ENCODE measurements around the gene EZR. TPM values are rescaled to one million over a fixed set of nuclear protein-coding genes. Genes with fewer than 3 reads are reported as not detected.

Gene EZR
- total RNA-seq, 1 donor from 2014 or later: 254 TPM

GRCh38 chr6:158786645-158787304 is 32.4 kb downstream of the EZR start:
- peaks cover 31% of the 10 kb centered on the region for H3K4me1 Mint-ChIP-seq (ENCODE audit: low read depth, unreplicated experiment)
- peaks cover 11% of the 10 kb centered on the region for H3K4me1 ChIP-seq (ENCODE audit: insufficient read depth, low read length)
- peaks cover 32% of the 10 kb centered on the region for H4K20me1 ChIP-seq (ENCODE audit: insufficient read depth, low read length)
- H3K4me3 Mint-ChIP-seq (ENCODE audit: unreplicated experiment): no peak overlapping the region
- H3K27ac Mint-ChIP-seq (ENCODE audit: unreplicated experiment): no peak overlapping the region
- H3K9me3 ChIP-seq (ENCODE audit: insufficient read depth, low read depth, low read length): no peaks in the 10 kb centered on the region
- H3K9ac ChIP-seq (ENCODE audit: low read length): no peak overlapping the region
- no peak for DNase-seq (ENCODE audit: low read depth)
- H3K36me3 Mint-ChIP-seq (ENCODE audit: low read depth, unreplicated experiment): peaks cover 30% of the 10 kb centered on the region
- peaks cover 52% of the 10 kb centered on the region for H3K79me2 ChIP-seq (ENCODE audit: insufficient read depth, low read length)
- TF ChIP-seq, protein P1, sequence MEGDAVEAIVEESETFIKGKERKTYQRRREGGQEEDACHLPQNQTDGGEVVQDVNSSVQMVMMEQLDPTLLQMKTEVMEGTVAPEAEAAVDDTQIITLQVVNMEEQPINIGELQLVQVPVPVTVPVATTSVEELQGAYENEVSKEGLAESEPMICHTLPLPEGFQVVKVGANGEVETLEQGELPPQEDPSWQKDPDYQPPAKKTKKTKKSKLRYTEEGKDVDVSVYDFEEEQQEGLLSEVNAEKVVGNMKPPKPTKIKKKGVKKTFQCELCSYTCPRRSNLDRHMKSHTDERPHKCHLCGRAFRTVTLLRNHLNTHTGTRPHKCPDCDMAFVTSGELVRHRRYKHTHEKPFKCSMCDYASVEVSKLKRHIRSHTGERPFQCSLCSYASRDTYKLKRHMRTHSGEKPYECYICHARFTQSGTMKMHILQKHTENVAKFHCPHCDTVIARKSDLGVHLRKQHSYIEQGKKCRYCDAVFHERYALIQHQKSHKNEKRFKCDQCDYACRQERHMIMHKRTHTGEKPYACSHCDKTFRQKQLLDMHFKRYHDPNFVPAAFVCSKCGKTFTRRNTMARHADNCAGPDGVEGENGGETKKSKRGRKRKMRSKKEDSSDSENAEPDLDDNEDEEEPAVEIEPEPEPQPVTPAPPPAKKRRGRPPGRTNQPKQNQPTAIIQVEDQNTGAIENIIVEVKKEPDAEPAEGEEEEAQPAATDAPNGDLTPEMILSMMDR (IDR thresholded peaks at IDR 0.05; ENCODE audit: insufficient read depth, low read depth, low read length): no peak
- TF ChIP-seq EZH2 (IDR thresholded peaks at IDR 0.05; ENCODE audit: insufficient read depth, low read length): no peak
- H2AFZ ChIP-seq (ENCODE audit: low read depth, low read length): no peak overlapping the region
- H3K27me3 Mint-ChIP-seq (ENCODE audit: low read depth, unreplicated experiment): no peaks in the 10 kb centered on the region
- FAIRE-seq: no peak
- peaks cover 59% of the 10 kb centered on the region for H3K36me3 ChIP-seq (ENCODE audit: insufficient read depth, low read length)
- H3K27me3 ChIP-seq (ENCODE audit: insufficient read depth, low read length): no peaks in the 10 kb centered on the region
- no peak overlapping the region for H3K4me3 ChIP-seq (ENCODE audit: insufficient read depth, low read depth, low read length)
- H3K27ac ChIP-seq (ENCODE audit: low read depth, low read length): no peak overlapping the region
- H3K9me3 Mint-ChIP-seq (ENCODE audit: unreplicated experiment): no peaks in the 10 kb centered on the region
- H3K4me2 ChIP-seq (ENCODE audit: low read length): no peak overlapping the region

DNA sequence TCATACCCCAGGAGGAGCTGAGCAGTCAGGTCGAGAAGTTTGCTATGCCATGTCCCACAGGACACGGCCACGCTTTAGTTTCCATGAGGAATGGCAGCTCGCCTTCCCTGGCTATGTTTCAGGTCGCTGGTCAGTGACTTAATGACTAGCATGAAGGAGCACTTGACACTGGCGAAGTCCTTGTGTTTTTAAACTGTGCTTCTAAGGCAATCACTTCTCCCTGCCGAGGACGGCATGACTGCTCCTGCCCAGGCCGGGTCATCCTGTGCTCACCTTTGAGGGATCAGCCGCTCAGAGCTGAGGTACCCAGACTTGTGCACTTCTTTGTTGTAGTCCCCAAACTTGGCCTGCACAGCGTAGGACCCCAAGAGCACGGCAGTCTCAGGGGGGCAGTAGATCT is 34.1 kb downstream of the EZR start:
- H3K4me1 Mint-ChIP-seq (ENCODE audit: low read depth, unreplicated experiment): peaks cover 33% of the 10 kb centered on the region
- no peak for FAIRE-seq
- Histone ChIP-seq H2AFZ (ENCODE audit: low read depth, low read length) (no peak overlapping the region), H3K27me3 (ENCODE audit: insufficient read depth, low read length) (no peaks in the 10 kb centered on the region), H3K27ac (ENCODE audit: low read depth, low read length) (peak overlapping the region; percentile 7), H3K4me2 (ENCODE audit: low read length) (peak overlapping the region; percentile 21), H3K9me3 (ENCODE audit: insufficient read depth, low read depth, low read length) (no peaks in the 10 kb centered on the region), H4K20me1 (ENCODE audit: insufficient read depth, low read length) (peaks cover 22% of the 10 kb centered on the region), H3K79me2 (ENCODE audit: insufficient read depth, low read length) (peaks cover 42% of the 10 kb centered on the region), H3K4me3 (ENCODE audit: insufficient read depth, low read depth, low read length) (no peak overlapping the region), H3K36me3 (ENCODE audit: insufficient read depth, low read length) (peaks cover 74% of the 10 kb centered on the region), H3K4me1 (ENCODE audit: insufficient read depth, low read length) (peaks cover 11% of the 10 kb centered on the region), H3K9ac (ENCODE audit: low read length) (no peak overlapping the region)
- peak overlapping the region; percentile 55 for H3K27ac Mint-ChIP-seq (ENCODE audit: unreplicated experiment)
- H3K9me3 Mint-ChIP-seq (ENCODE audit: unreplicated experiment): no peaks in the 10 kb centered on the region
- no peak for TF ChIP-seq EZH2 (IDR thresholded peaks at IDR 0.05; ENCODE audit: insufficient read depth, low read length)
- TF ChIP-seq, protein P1 (IDR thresholded peaks at IDR 0.05; ENCODE audit: insufficient read depth, low read depth, low read length): no peak
- H3K27me3 Mint-ChIP-seq (ENCODE audit: low read depth, unreplicated experiment): no peaks in the 10 kb centered on the region
- H3K36me3 Mint-ChIP-seq (ENCODE audit: low read depth, unreplicated experiment): peaks cover 39% of the 10 kb centered on the region
- no peak overlapping the region for H3K4me3 Mint-ChIP-seq (ENCODE audit: unreplicated experiment)
- no peak for DNase-seq (ENCODE audit: low read depth)

- Mint-ChIP-seq H3K4me3 (ENCODE audit: unreplicated experiment) (peak overlapping the region; percentile 55), H3K27ac (ENCODE audit: unreplicated experiment) (peak overlapping the region; percentile 55), H3K4me1 (ENCODE audit: low read depth, unreplicated experiment) (peaks cover 29% of the 10 kb centered on the region), H3K9me3 (ENCODE audit: unreplicated experiment) (no peaks in the 10 kb centered on the region), H3K27me3 (ENCODE audit: low read depth, unreplicated experiment) (no peaks in the 10 kb centered on the region), H3K36me3 (ENCODE audit: low read depth, unreplicated experiment) (peaks cover 39% of the 10 kb centered on the region)
- Histone ChIP-seq H3K36me3 (ENCODE audit: insufficient read depth, low read length) (peaks cover 71% of the 10 kb centered on the region), H3K4me2 (ENCODE audit: low read length) (peak overlapping the region; percentile 21), H2AFZ (ENCODE audit: low read depth, low read length) (no peak overlapping the region), H3K4me3 (ENCODE audit: insufficient read depth, low read depth, low read length) (no peak overlapping the region), H3K79me2 (ENCODE audit: insufficient read depth, low read length) (peaks cover 38% of the 10 kb centered on the region), H3K27ac (ENCODE audit: low read depth, low read length) (no peak overlapping the region), H3K27me3 (ENCODE audit: insufficient read depth, low read length) (no peaks in the 10 kb centered on the region), H3K4me1 (ENCODE audit: insufficient read depth, low read length) (peaks cover 11% of the 10 kb centered on the region), H4K20me1 (ENCODE audit: insufficient read depth, low read length) (peaks cover 17% of the 10 kb centered on the region), H3K9me3 (ENCODE audit: insufficient read depth, low read depth, low read length) (no peaks in the 10 kb centered on the region), H3K9ac (ENCODE audit: low read length) (no peak overlapping the region)
- TF ChIP-seq EZH2 (IDR thresholded peaks at IDR 0.05; ENCODE audit: insufficient read depth, low read length): no peak
- TF ChIP-seq, protein P1 (IDR thresholded peaks at IDR 0.05; ENCODE audit: insufficient read depth, low read depth, low read length): no peak
- DNase-seq (ENCODE audit: low read depth) (peak; percentile 81), FAIRE-seq (peak; percentile 67)
Observed at GRCh38 chr6:158784505-158784904, 34.7 kb downstream of the EZR start.
